Neutrophil (primary cell): ENCODE measurements around the gene HNRNPC.
"Not testable (repeated sequence)": the region's sequence is repeated elsewhere in the genome, so short reads cannot be mapped to it uniquely, and the experiment has no call there.

Source experiments
- H3K27ac ChIP-seq: fragments of 200-600 bp; sonication (generic); 2 replicates; pipeline ENCODE4 v1.5.1; 2016; ENCODE audit warnings: mild to moderate bottlenecking, moderate library complexity
- H3K27me3 ChIP-seq: fragments of 200-600 bp; sonication (generic); 2 replicates; pipeline ENCODE4 v1.6.0; 2016; ENCODE audit warnings: mild to moderate bottlenecking
- H3K36me3 ChIP-seq: fragments of 200-600 bp; sonication (generic); 2 replicates; pipeline ENCODE4 v1.5.1; 2017
- H3K4me1 ChIP-seq, 2 experiments: fragments of 200-600 bp in 1 of 2; sonication (generic) in 1 of 2; 1 replicate in 1 of 2; 2 replicates in 1 of 2; pipeline versions ENCODE4 v1.5.1 to v1.6.1; 2013 to 2016; ENCODE audit warnings: low read depth in 1 of 2, low read length in 1 of 2, mild to moderate bottlenecking in 1 of 2, moderate library complexity in 1 of 2; ENCODE audit not compliant: control insufficient read depth in 1 of 2, insufficient read depth in 1 of 2
- H3K4me3 ChIP-seq, 2 experiments: fragments of 200-600 bp in 1 of 2; sonication (generic) in 1 of 2; 1 replicate in 1 of 2; 2 replicates in 1 of 2; pipeline ENCODE4 v1.5.1; 2013 to 2016; ENCODE audit warnings: low read depth in 1 of 2, low read length in 1 of 2, mild to moderate bottlenecking in 1 of 2, moderate library complexity in 1 of 2
- H3K9me3 ChIP-seq: fragments of 200-600 bp; sonication (generic); 2 replicates; pipeline ENCODE4 v1.5.1; 2016
- CTCF ChIP-seq: fragments of 200-600 bp; sonication (generic); IDR thresholded peaks from 2 replicates; pipeline ENCODE4 v1.5.1; 2016; ENCODE audit warnings: antibody characterized with exemption

The HNRNPC gene

GRCh38 chr14:21279783-21280182 lies 10.5 kb upstream of the HNRNPC start, which contains the start of gene RPGRIP1:
Gene RPGRIP1 (plus strand): TSS chr14:21280083. CDS start chr14:21287977, 7,894 bp downstream.
- TF ChIP-seq CTCF = no peak
- Histone ChIP-seq H3K4me1 (no peaks in the 10 kb centered on the region), H3K36me3 (no peaks in the 10 kb centered on the region), H3K9me3 (no peaks in the 10 kb centered on the region), H3K27ac (no peak within 1 kb of the TSS), H3K27me3 (no peaks in the 10 kb centered on the region), H3K4me3 (no peak within 1 kb of the TSS)

- no peaks in the 10 kb centered on the region for H3K27me3 ChIP-seq
- no peaks in the 10 kb centered on the region for H3K9me3 ChIP-seq
- H3K4me1 ChIP-seq = no peaks in the 10 kb centered on the region
- H3K4me3 ChIP-seq = no peak overlapping the region
- H3K27ac ChIP-seq = no peak overlapping the region
- no peaks in the 10 kb centered on the region for H3K36me3 ChIP-seq
- TF ChIP-seq CTCF = no peak
Measured at GRCh38 chr14:21278632-21279031, 9.4 kb upstream of the HNRNPC start.

- no peaks in the 10 kb centered on the region for H3K9me3 ChIP-seq
- no peak overlapping the region for H3K4me3 ChIP-seq
- no peaks in the 10 kb centered on the region for H3K36me3 ChIP-seq
- no peak overlapping the region for H3K27ac ChIP-seq
- no peak for TF ChIP-seq CTCF
- no peaks in the 10 kb centered on the region for H3K27me3 ChIP-seq
- H3K4me1 ChIP-seq = peaks cover 2 to 3% of the 10 kb centered on the region in 2 experiments
Measured at GRCh38 chr14:21275261-21275858, 6.1 kb upstream of the HNRNPC start.

GRCh38 chr14:21272661-21273060 lies 3.4 kb upstream of the HNRNPC start:
- H3K4me3 ChIP-seq, H3K27me3 ChIP-seq, H3K36me3 ChIP-seq, H3K9me3 ChIP-seq, H3K27ac ChIP-seq: not testable (repeated sequence)
- peaks cover 17 to 20% of the 10 kb centered on the region in 2 experiments for H3K4me1 ChIP-seq

GRCh38 chr14:21268617-21269251 lies 508 bp downstream of the HNRNPC start:
- TF ChIP-seq CTCF = peak; percentile 6
- Histone ChIP-seq H3K36me3 (peaks cover 14% of the 10 kb centered on the region), H3K9me3 (no peaks in the 10 kb centered on the region), H3K27me3 (no peaks in the 10 kb centered on the region), H3K4me3 (peak overlapping the region; percentile 76 to 100), H3K27ac (peak overlapping the region; percentile 92), H3K4me1 (peaks cover 57 to 58% of the 10 kb centered on the region in 2 experiments)

- Histone ChIP-seq H3K27ac (peak overlapping the region; percentile 92), H3K27me3 (no peaks in the 10 kb centered on the region), H3K36me3 (peaks cover 19% of the 10 kb centered on the region), H3K4me3 (peak overlapping the region; percentile 76 to 100), H3K9me3 (no peaks in the 10 kb centered on the region), H3K4me1 (peaks cover 58 to 64% of the 10 kb centered on the region in 2 experiments)
- TF ChIP-seq CTCF = no peak
Measured at GRCh38 chr14:21267886-21268616, 1.2 kb downstream of the HNRNPC start.
